GM04503 (cell line): ENCODE results near the gene ARHGAP21.
"Not testable (repeated sequence)": the region's sequence is repeated elsewhere in the genome, so short reads cannot be mapped to it uniquely, and the experiment has no call there.

ENCODE experiments used
- DNase-seq: peaks from one replicate; pipeline ENCODE4 v3.0.0-alpha.2; 2012; ENCODE audit warnings: low read depth

ARHGAP21 gene

DNA sequence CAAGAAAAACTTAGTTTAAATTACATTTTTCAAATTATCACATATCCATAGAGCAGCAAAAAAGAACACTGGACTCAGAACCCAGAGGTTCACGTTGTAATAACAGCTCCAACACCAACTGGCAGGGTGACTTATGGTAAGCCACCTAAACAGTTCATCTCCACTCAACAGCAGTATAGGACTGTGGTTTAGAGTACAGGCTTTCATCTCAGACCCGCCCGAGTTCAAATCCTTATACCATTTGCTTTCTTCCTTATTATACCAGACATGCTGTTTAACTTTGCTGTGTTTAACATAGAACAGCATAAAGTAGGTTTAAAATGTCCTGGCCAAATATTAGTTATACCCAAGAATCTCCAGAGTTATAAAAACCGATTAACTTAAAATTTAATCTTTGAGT is 97.9 kb downstream of the ARHGAP21 start:
- no peak for DNase-seq

- DNase-seq = no peak
These were observed 100.3 kb downstream of the ARHGAP21 start for GRCh38 chr10:24623383-24623782.

DNA sequence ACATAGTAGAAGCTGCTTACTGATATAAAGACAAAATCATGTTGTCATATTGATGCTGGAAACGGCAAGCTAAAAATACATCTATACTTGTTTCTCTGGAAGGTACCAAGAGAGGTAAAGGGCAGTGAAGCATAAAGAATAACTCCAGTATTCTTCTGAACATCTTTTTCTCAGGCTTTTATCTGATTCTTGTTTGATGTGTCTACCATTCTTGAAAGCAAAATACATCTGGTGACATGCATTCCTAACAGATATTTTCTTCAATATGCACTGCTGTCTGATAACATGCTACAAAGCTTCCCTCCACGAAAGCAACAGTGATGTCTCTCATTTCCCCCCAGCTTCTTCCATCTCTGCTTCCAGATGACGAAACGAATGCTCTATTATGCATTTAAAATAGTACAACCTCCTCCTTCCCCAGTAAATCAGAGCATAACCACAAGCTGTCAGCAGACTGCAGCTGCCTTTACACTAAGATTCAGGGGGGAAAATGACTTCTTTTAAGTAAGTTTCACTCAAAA is 100.8 kb downstream of the ARHGAP21 start:
- DNase-seq = no peak

DNA sequence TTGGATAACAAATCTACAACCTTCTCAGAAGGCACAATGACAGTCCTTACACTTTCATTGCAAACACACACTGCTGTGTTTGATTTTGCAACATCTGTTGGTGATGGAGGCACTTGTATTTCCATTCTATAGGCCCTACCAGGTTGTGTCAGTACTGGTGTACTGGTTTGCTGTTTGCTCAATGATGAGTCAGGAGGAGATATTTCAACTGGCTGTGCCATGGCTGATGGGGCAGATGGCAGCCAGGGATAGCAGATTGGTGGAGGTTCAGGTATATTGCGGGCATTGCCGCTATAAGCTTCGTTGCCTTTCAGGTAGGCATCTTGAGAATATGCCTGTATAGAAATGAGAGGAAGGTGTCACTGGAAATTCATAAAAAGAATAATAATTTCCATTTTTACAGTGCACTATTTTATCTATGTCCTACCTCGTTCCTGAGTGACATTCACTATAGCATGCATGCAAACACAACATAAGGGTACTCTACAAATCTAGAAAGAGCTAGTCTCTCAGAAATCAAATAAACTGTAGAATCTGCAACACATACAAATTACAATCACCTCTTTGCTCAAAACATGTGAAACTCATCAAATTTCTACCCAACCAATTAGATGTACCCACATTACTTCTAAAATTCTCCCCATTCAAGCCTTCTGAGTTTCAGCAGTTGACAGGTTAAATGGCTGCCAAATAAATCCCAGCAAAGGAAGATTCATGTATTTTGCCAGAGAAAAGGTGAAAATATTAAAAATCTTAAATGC is 102.5 kb downstream of the ARHGAP21 start:
- DNase-seq = not testable (repeated sequence)

GRCh38 chr10:24619994-24620310 is 103.7 kb downstream of the ARHGAP21 start:
- not testable (repeated sequence) for DNase-seq

DNA sequence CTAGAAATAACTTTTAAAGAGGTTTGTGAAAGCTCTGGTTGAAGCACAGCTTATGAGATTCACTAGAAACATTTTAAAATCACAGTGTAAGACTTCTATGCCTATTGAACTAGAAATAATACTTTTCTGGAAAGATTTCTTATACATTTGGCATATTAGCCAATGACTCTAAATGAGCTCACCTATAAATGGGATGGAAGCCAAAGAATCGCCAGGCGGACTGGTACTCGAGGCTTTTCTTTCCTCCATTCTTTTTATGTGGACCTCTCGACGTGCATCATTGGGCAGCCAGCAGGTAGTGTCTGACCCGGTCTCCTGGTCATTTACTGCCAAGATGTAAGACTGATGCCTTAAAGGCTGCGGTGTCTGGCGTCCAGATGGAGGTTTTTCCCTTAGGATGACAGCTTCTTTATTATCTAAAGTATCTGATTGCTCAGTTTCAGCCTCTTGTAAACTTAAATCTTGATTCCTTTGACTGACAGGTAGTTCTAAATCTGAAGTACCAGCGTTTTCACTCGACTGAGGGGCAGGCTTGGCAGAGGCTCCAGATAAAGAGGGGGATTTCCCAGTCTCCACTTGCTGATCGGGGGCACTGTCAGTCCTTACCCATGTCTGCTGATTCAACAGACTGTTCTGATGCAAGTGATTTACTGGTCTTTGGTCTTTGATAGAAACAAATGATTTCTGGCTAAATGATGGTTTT is 104.2 kb downstream of the ARHGAP21 start:
- DNase-seq = not testable (repeated sequence)

DNA sequence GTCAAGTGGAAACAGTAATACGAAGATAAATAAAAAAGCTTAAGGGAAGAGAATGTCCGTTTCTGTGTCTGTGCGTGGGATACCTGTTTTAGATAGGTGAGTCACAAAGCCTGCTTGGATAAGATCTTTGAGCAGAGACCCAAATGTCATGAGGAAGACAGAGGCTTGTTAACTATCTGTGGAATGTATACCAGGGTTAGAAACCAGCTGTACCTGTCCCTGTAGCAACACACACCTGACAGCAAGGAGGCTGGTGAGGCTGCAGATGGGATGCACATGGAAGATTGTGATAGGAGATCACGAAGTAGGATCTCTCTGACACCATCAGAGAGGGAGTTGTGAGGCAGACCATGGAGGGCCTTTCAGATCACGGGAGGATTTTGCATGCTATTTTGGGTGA is 105.3 kb downstream of the ARHGAP21 start:
- DNase-seq = no peak

GRCh38 chr10:24617771-24618396 is 105.8 kb downstream of the ARHGAP21 start:
- no peak for DNase-seq

DNA sequence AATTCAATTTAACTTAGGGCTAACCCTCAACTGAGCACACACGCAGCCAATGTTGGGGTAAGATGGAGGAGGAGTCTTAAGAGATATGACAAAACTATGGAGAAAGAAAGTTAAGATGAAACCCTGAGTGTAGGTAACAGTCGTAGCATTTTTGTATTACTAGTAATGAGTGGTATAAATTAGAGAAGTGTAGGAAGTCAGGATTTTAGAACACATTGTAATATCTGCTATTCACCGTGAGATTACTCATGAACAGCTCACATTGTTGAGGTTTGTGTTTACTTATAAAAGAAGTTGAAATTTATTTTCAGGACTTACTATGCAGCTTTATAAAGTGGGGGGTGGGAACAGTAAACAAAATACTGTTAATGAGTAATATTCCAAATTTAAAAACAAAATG is 107.2 kb downstream of the ARHGAP21 start:
- no peak for DNase-seq

DNA sequence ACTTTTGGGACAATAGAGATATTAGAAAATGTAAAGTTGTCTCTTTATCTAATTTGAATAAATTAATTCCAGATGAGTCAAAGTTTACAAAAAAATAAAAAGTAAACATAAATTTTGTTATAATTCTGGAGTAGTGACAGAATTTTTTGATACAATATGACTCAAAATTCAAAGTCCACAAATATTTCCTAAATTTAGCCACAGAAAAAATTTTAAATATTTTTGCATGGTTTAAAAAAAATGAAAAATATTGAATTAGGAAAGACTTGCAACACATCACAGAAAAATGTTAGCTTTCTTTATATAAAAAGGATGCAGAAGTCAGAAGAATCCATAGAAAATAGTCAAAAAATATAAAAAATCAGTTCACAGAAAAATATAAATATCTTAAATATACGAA is 117.7 kb downstream of the ARHGAP21 start:
- no peak for DNase-seq

- DNase-seq = no peak
These were observed 118.5 kb downstream of the ARHGAP21 start for GRCh38 chr10:24605141-24605540.

- no peak for DNase-seq
These were observed 120.4 kb downstream of the ARHGAP21 start for GRCh38 chr10:24603333-24603732.

GRCh38 chr10:24597961-24598360 is 125.7 kb downstream of the ARHGAP21 start:
- DNase-seq = no peak

DNA sequence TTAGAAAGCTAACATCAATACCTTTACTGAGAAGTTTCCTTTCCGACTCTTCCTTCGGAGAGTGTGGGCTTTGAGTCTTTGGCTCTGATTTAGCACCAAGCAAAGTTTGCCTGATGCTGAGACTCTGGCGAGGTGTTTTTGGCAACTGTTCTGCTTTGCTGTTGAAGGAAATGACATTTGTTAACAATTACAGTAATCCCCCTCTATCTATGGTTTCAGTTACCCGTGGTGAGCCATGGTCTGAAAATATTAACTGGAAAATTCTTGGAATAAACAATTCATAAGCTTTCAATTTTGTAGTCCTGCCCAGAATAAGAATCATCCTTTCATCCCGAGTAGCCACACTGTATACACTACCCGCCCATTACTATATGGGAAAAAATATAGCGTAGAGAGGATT is 126.3 kb downstream of the ARHGAP21 start:
- no peak for DNase-seq

DNA sequence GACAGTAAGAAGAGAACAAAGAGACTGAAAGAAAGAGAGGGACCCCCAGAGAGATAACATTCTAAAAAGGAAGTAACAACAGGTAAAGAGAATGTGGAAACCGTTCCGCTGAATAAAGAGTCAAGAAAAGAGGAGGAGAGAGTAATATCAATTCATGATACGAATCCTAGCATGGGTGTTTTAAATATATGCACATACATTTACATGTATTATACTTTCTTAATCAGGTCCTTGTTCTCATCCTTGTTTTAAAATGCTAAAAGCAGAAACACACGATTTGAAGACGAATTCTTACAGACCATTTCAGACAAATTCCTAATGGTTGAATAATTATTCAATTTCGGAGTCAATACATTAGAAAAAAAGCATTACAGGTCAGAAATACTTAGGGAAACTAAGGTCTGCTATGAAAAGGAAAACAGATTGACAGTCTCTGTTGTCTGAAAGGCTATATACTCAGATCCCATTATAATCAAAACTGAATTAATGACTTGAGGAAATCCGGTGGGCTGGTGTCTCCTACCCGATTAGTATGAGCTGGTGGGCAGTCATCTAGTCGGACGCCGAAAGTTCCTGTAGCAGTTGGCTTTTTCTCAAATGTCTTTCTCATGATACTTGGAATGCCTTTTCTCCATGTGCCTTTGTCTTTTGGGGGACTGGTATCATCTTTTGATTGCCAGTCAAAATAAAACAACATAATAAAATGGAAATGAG is 127.3 kb downstream of the ARHGAP21 start:
- DNase-seq = no peak

DNA sequence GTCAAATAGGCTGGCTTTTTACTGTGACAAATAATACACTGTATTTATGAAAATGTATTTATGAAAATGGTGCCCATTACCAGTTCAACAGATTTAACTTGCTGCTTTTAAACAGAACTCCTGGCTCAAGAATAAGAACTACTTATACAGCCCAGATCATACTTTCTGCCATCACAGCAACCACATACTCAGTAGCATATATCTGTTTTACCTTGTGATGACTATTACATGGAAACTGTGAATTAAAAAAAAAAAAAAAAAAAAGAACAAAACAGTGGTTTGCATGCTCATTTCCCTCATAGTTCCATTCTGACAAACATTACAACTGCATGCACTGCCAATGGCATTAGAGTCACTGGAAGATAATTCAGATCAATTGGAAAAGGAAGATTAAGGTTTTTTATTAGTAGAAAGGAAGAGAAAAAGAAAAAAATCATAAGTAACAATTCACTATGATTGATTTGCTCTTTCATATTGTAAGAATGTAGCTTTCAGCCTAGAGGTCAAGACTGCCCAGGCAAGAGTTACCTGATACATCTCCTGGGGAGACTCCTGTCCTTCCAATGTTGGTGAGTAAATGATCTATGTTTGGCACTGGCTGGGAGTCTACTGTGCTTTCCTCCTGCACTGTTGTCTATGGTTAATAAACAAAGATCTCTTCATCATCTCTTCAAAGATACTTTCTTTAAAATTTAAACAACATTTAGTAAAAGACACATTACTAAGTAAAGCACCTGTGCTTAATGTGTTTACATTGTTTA is 132.8 kb downstream of the ARHGAP21 start:
- no peak for DNase-seq

- DNase-seq = no peak
These were observed 134.4 kb downstream of the ARHGAP21 start for GRCh38 chr10:24589265-24589664.

- no peak for DNase-seq
These were observed 143.8 kb downstream of the ARHGAP21 start for GRCh38 chr10:24579906-24580305.

DNA sequence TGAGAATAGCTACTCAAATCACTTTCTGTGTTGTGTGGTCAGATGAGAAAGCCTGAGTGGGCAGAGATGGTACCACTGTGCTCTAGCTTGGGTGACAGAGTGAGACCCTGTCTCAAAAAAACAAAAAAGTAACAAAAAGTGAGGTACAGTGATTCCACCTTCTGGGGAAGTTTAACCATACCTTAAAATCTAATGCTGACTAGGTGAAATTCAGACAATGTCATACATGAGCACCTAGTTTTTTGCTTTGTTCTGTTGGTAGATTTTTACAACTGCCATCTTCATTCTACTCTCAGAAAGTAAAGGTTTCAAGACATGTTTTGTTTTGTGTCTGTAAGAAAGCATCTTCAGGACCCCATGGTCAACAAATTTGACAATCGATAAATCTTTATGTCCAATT is 144.2 kb downstream of the ARHGAP21 start:
- DNase-seq = no peak

- DNase-seq = no peak
These were observed 148.1 kb downstream of the ARHGAP21 start for GRCh38 chr10:24575481-24576002.

GRCh38 chr10:24574578-24575155 is 149.0 kb downstream of the ARHGAP21 start:
- no peak for DNase-seq
